ENCODE data around the gene RREB1.

The RREB1 gene

DNA sequence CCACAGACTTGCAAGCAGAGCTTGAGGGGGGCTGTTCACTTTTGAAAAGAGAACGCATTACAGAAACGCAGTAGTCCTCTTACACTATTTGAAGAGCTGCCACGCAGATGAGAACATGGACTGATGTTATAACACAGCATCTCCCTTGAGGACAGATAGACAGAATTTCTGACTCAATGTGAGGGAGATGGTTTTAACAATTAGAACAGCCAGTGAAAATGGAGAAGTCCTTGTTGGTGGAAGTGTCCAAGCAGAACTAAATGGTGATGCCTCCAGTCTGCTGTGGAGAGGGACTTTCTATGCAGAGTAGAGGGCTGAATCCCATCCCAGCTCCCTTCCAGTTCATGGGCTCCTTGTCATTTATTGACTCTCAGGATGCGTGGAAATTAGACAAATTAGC, 100.0 kb downstream of the RREB1 start:
- DNase-seq (ENCODE audit: low read depth), result no peak
- TF ChIP-seq, protein P1, sequence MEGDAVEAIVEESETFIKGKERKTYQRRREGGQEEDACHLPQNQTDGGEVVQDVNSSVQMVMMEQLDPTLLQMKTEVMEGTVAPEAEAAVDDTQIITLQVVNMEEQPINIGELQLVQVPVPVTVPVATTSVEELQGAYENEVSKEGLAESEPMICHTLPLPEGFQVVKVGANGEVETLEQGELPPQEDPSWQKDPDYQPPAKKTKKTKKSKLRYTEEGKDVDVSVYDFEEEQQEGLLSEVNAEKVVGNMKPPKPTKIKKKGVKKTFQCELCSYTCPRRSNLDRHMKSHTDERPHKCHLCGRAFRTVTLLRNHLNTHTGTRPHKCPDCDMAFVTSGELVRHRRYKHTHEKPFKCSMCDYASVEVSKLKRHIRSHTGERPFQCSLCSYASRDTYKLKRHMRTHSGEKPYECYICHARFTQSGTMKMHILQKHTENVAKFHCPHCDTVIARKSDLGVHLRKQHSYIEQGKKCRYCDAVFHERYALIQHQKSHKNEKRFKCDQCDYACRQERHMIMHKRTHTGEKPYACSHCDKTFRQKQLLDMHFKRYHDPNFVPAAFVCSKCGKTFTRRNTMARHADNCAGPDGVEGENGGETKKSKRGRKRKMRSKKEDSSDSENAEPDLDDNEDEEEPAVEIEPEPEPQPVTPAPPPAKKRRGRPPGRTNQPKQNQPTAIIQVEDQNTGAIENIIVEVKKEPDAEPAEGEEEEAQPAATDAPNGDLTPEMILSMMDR (IDR thresholded peaks at IDR 0.05; ENCODE audit: control insufficient read depth, extremely low read depth, insufficient read depth), result no peak

DNA sequence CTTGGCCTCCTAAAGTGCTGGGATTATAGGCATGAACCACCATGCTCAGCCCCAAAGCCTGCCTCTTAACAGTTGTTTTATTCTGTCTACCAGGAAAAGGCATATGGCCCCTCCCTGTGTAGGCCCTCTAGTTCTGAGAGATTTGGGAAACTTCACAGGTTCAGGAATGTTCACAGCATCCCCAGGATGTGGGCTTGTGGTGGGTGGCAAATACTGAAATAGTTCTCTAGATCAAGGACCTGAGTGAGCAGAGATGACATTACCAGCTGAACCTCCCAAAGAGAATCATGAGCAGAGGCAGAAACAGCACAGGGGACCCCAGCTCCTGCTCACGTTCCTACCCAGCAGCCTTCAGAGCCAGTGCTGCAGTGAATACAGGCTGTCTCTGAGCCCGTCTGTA, 105.7 kb downstream of the RREB1 start:
- DNase-seq (ENCODE audit: low read depth), result no peak
- TF ChIP-seq, protein P1 (IDR thresholded peaks at IDR 0.05; ENCODE audit: control insufficient read depth, extremely low read depth, insufficient read depth), result no peak
- no peak overlapping the region for H3K4me3 ChIP-seq (ENCODE audit: low read depth, low read length)

More for the DNA sequence above, 100.0 kb downstream of the RREB1 start:
- no peak overlapping the region for H3K4me3 ChIP-seq (ENCODE audit: low read depth, low read length)

DNA sequence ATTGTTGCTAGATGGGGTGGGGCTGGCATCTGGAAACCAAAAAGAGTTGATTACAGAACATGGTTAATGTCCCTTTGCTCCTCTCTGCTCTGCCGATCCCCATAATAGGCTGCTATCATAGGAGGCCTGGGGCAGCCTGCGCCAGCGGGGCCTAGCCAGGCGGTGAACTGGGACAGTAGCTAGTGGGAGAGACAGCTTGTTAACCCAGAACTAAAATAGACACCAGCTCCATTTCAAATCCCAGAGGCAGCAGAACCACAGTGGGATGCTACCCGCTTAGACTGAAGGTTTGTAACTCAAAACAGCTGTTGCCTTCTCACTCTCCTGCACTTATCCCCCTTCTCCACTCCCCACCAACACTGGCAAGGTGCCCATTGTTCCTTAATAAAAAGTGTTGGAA, 106.7 kb downstream of the RREB1 start:
- no peak overlapping the region for H3K4me3 ChIP-seq (ENCODE audit: low read depth, low read length)
- TF ChIP-seq, protein P1 (IDR thresholded peaks at IDR 0.05; ENCODE audit: control insufficient read depth, extremely low read depth, insufficient read depth), result no peak
- DNase-seq (ENCODE audit: low read depth), result no peak

DNA sequence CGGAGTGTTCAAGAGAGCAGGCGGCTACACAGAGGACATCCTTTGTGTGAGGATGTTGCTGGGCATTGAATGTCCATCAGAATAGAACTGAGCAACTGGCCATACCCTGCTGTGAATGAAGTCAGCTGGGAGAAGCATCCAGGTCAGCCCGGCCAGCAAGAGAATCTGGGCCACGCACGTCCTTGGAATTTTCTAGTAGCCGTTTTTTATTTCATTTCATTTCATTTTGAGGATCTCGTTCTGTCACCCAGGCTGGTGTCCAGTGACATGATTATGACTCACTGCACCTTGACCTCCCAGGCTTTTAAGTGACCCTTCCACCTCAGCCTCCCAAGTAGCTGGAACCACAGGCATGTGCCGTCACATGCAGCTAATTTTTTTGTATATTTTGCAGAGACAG, 107.4 kb downstream of the RREB1 start:
- no peak overlapping the region for H3K4me3 ChIP-seq (ENCODE audit: low read depth, low read length)
- TF ChIP-seq, protein P1 (IDR thresholded peaks at IDR 0.05; ENCODE audit: control insufficient read depth, extremely low read depth, insufficient read depth), result no peak
- DNase-seq (ENCODE audit: low read depth), result no peak

DNA sequence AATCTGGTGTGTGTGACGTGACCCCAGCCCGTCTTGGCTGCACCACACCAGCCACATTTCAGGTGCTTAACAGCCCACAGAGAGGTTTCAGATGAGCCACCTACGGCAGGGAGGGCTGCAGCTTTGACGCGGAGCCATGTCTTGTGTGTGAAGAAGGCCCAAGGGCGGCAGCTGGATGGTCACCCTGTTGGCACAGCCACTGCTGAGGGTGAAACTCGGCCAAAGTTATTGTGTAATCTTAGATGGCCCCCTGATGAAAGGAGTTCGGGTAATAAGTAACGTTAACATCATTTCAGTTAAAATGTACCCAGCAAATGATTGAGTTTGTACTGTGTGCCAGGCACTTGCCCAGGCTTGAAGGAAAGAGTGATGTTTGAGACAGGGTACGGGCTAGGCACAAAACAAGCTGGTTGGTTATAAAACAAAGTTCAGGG, 108.1 kb downstream of the RREB1 start:
- TF ChIP-seq, protein P1 (IDR thresholded peaks at IDR 0.05; ENCODE audit: control insufficient read depth, extremely low read depth, insufficient read depth), result no peak
- no peak overlapping the region for H3K4me3 ChIP-seq (ENCODE audit: low read depth, low read length)
- no peak for DNase-seq (ENCODE audit: low read depth)

DNA sequence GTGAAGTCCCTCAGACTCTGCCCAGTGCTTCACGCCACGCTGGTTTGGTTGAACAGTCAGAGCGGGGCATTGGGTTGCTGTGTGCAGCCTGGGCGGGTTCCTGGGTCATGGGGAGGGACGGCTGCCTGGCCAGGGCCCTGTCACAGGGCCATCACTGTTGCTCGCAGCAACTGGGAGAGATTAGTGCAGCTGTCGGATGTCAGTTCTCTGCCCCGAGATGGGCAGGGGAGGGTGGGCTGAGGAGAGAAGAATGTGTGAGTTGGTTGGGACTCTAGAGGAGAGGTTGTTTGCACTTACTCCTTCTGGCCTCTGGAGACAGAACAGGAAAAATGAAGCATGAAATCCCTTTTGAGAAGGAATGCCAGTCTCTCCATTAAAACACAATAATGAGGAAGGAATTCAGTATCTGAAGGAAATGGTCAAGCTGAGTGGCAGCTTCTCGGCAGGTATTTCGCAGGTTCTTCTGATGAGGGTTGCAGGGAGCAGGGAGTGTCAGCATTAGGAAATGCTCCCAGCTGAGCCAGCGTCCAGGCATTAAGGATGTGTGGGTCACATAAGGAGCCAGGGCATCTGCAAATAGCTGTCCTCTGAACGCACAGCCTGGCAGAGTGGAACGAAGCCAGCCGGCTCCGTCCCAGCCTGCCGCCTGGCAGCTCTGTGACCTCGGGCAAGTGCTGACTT, 109.3 kb downstream of the RREB1 start:
- TF ChIP-seq, protein P1 (IDR thresholded peaks at IDR 0.05; ENCODE audit: control insufficient read depth, extremely low read depth, insufficient read depth), result no peak
- H3K4me3 ChIP-seq (ENCODE audit: low read depth, low read length), result no peak overlapping the region
- DNase-seq (ENCODE audit: low read depth), result no peak
